Cardiac muscle cell (in vitro differentiated cells and primary cell): ENCODE results near the gene WDFY3. TPM values are rescaled to one million over a fixed set of nuclear protein-coding genes. Genes with fewer than 3 reads are reported as not detected.
"Not testable (repeated sequence)": the region's sequence is repeated elsewhere in the genome, so short reads cannot be mapped to it uniquely, and the experiment has no call there.

Experiments
- DNase-seq, 2 donors: peaks; one replicate each; pipeline versions ENCODE4 v3.0.0 to v3.0.0-alpha.2; 2010 to 2017; ENCODE audit warnings: low read depth in 1 of 2, low spot score in 1 of 2
- H3K27ac ChIP-seq: fragments of 200-600 bp; sonication (generic); 2 replicates; pipeline ENCODE4 v1.5.1; 2016
- H3K27me3 ChIP-seq: fragments of 200-600 bp; sonication (generic); 2 replicates; pipeline ENCODE4 v1.6.0; 2016; ENCODE audit warnings: control low read depth
- H3K36me3 ChIP-seq: fragments of 200-600 bp; sonication (generic); 2 replicates; pipeline ENCODE4 v1.5.1; 2016; ENCODE audit warnings: control low read depth
- H3K4me1 ChIP-seq: fragments of 200-600 bp; sonication (generic); 2 replicates; pipeline ENCODE4 v1.8.1; 2017; ENCODE audit warnings: low read depth, mild to moderate bottlenecking, mixed run types
- H3K4me3 ChIP-seq: fragments of 200-600 bp; sonication (generic); 2 replicates; pipeline ENCODE4 v1.5.1; 2016; ENCODE audit warnings: mild to moderate bottlenecking
- H3K9me3 ChIP-seq: fragments of 200-600 bp; sonication (generic); 2 replicates; pipeline ENCODE4 v1.5.1; 2017; ENCODE audit warnings: low read depth, mild to moderate bottlenecking, control low read depth
- polyA plus RNA-seq: library from polyadenylated mRNA; unstranded; fragments of >200 nt; fragmentation: Nextera tagmentation; extraction: Ambion mirVana; gene quantifications from 2 replicates; pipeline ENCODE4 v1.2.1, GENCODE V29; 2016
- total RNA-seq: library from RNA; depleted of rRNA; stranded (reverse); fragments of >200 nt; gene quantifications from 2 replicates; pipeline ENCODE4 v1.2.3, GENCODE V29; 2016
- TF ChIP-seq, protein P1 (sequence below): IDR thresholded peaks from 2 replicates; pipeline ENCODE4 v1.5.1; 2012; ENCODE audit warnings: low read depth, mild to moderate bottlenecking, low read length

WDFY3 gene
- total and polyA plus RNA-seq, 2 experiments from 2014 or later = 9.6 to 59.0 TPM

DNA sequence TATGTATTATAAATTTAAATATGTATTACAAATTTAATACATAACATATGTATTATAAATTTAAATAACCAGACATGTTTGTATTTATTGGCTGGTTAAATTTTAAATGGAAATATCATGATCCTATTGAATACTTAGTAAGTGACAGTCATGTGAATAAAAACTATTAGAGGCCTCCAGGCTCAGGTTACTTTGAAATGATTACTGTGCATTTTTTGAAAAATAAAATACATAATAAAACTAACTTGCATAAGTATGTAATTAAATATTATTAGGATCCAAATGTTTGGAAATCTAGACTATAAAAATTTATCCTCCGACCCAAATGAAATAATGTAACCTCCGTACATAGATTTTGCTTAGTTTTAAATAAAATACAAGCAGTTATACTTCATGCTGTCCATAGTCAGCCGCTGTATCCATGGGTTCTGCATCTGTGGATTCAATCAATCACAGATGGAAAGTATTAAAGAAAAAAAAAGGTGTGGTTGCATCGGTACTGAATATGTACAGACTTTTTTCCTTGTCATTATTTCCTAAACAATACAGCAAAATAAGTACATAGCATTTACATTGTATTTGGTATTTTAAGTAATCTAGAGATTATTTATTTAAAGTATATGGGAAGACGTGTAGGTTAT lies 140.7 kb downstream of the WDFY3 start:
- TF ChIP-seq, protein P1, sequence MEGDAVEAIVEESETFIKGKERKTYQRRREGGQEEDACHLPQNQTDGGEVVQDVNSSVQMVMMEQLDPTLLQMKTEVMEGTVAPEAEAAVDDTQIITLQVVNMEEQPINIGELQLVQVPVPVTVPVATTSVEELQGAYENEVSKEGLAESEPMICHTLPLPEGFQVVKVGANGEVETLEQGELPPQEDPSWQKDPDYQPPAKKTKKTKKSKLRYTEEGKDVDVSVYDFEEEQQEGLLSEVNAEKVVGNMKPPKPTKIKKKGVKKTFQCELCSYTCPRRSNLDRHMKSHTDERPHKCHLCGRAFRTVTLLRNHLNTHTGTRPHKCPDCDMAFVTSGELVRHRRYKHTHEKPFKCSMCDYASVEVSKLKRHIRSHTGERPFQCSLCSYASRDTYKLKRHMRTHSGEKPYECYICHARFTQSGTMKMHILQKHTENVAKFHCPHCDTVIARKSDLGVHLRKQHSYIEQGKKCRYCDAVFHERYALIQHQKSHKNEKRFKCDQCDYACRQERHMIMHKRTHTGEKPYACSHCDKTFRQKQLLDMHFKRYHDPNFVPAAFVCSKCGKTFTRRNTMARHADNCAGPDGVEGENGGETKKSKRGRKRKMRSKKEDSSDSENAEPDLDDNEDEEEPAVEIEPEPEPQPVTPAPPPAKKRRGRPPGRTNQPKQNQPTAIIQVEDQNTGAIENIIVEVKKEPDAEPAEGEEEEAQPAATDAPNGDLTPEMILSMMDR = no peak
- peaks cover 32% of the 10 kb centered on the region for H3K36me3 ChIP-seq
- no peaks in the 10 kb centered on the region for H3K4me1 ChIP-seq

DNA sequence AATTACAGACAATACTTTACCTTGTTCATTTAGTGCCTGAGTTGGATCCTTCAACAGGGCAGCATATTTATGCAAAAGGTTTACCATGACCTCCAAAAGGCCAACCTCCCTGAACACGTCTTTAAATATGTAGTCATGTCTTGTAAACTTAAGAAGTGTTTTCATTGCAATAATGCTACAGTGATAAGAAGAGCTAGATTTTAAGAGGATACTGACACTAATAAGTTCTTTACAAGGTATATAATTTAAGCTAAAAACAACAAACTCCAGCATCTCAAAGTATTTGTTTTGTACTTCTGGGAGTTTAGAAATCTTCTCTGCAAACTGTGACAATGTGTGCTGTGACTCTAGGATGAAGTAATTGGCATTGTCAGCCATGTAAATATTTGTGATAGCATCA lies 145.4 kb downstream of the WDFY3 start:
- no peaks in the 10 kb centered on the region for H3K4me1 ChIP-seq
- no peak overlapping the region for H3K4me3 ChIP-seq
- no peaks in the 10 kb centered on the region for H3K9me3 ChIP-seq
- no peaks in the 10 kb centered on the region for H3K27me3 ChIP-seq
- TF ChIP-seq, protein P1 = no peak
- no peak for DNase-seq
- H3K36me3 ChIP-seq = peaks cover 36% of the 10 kb centered on the region
- H3K27ac ChIP-seq = no peak overlapping the region

More for the DNA sequence above, 140.7 kb downstream of the WDFY3 start:
- no peaks in the 10 kb centered on the region for H3K27me3 ChIP-seq
- no peaks in the 10 kb centered on the region for H3K9me3 ChIP-seq
- no peak overlapping the region for H3K27ac ChIP-seq
- no peak overlapping the region for H3K4me3 ChIP-seq
- DNase-seq = no peak

DNA sequence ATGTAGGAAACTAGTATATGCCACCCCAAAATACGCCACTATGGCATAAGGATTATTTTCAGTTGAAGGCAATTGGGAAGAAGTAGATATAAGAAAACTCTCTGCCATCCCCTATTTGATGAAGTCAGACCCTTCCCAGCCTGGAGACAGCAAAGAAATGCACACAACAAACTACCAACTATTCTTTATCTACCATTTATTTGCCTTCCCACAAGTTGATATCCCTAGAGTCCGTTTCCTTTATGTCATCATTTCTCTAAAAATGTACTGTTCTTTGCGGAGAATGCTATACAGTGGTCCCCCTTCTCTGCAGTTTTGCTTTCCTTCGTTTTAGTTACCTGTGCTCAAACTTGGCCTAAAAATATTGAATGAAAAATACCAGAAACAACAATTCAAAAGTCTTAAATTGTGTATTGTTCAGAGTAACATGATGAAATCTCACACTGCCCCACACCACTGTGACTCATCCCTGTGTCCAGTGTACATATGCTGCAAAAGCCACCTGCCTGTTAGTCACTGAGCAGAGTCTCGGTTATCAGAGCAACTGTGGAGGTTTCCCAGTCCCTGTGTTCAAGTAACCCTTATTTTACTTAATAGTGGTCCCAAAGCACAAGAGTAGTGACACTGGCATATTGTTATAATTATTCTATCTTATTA lies 152.3 kb downstream of the WDFY3 start:
- DNase-seq = peak; percentile 1 to 86
- Histone ChIP-seq H3K36me3 (peaks cover 20% of the 10 kb centered on the region), H3K4me1 (no peaks in the 10 kb centered on the region), H3K27ac (no peak overlapping the region), H3K9me3 (no peaks in the 10 kb centered on the region), H3K27me3 (no peaks in the 10 kb centered on the region), H3K4me3 (no peak overlapping the region)
- TF ChIP-seq, protein P1 = no peak

DNA sequence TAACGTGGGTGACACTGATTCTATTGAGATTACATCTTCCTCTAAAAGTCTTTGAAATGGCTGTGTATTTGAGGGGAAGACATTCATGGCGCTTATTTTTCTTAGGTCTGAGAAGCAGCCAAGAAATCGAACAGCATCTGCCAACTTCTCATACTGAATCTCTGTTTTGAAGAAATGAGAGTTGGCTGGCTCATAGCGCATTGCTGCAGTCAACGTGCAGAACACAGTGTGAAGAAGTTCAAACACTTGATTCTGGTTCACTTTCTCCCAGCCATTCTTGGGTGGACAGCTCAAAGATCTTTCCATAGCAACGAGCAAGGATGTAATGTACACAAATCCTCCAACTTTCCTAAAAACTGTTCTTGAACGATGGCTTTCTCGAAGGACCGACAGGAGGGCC lies 156.5 kb downstream of the WDFY3 start:
- Histone ChIP-seq H3K27ac (no peak overlapping the region), H3K36me3 (peaks cover 10% of the 10 kb centered on the region), H3K27me3 (no peaks in the 10 kb centered on the region), H3K4me3 (no peak overlapping the region), H3K4me1 (no peaks in the 10 kb centered on the region), H3K9me3 (no peaks in the 10 kb centered on the region)
- no peak for DNase-seq
- TF ChIP-seq, protein P1 = no peak

DNA sequence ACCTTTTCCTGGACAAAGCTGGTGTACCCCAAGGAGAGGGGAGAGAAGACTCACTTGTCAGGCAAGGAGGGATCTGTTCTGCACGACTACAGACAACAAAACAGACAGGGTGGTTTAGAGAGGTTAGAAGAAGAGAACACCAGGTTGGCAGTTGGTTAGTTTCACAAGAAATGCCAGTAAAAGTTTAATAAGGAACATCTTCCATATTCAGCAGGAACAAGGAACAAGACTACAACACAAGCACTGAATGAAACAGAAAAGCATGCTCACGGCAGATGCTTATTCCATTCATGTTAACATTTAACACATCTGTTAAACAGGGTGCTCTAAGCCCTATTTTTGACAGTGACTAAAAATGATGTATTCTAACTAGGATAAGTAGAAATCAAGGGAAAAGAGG lies 158.2 kb downstream of the WDFY3 start:
- TF ChIP-seq, protein P1 = no peak
- Histone ChIP-seq H3K27me3 (no peaks in the 10 kb centered on the region), H3K9me3 (no peaks in the 10 kb centered on the region), H3K27ac (no peak overlapping the region), H3K4me3 (no peak overlapping the region), H3K36me3 (peaks cover 10% of the 10 kb centered on the region), H3K4me1 (no peaks in the 10 kb centered on the region)
- DNase-seq = no peak

DNA sequence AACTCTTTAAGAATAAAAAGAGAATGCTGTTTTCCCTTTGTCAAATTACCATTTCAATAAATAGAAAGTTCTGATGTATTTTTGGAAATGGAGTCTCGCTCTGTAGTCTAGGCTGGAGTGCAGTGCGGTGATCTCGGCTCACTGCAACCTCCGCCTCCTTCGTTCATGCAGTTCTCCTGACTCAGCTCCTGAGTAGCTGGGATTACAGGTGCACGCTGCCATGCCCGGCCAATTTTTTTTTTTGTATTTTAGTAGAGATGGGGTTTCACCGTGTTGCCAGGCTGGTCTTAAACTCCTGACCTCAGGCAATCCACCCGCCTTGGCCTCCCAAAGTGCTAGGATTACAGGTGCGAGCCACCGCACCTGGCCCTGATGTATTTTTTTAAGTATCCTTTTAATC lies 159.9 kb downstream of the WDFY3 start:
- DNase-seq, H3K4me3 ChIP-seq, H3K9me3 ChIP-seq, H3K27ac ChIP-seq, H3K27me3 ChIP-seq, H3K4me1 ChIP-seq: not testable (repeated sequence)
- H3K36me3 ChIP-seq = peaks cover 22% of the 10 kb centered on the region
